ENCODE data around the gene TADA2A. TPM values are rescaled to one million over a fixed set of nuclear protein-coding genes. Genes with fewer than 3 reads are reported as not detected.
"Not testable (repeated sequence)": the region's sequence is repeated elsewhere in the genome, so short reads cannot be mapped to it uniquely, and the experiment has no call there.

Gene TADA2A
- total RNA-seq, 4 donors from 2014 or later: 6.7 to 8.9 (median 7.6) TPM

DNA sequence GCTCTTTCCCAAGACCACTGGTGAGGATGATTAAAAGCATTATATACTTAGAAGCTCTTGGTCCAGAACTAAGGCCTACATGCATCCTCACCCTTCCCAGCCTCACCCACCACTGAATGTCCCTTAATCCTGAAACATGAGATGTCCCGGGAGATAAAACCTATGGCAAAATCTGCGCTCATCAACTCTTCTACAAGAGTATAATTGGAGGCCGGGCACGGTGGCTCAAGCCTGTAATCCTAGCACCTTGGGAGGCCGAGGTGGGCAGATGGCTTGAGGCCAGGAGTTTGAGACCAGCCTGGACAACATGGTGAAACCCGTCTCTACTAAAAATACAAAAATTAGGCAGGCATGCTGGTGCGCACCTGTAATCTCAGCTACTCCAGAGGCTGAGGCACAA lies 13.3 kb upstream of the TADA2A start:
- Histone ChIP-seq H3K9me3 (no peaks in the 10 kb centered on the region), H3K4me1 (peaks cover 0 to 12% (median 10%) of the 10 kb centered on the region in 3 donors), H3K27me3 (no peaks in the 10 kb centered on the region), H3K4me3 (no peak overlapping the region), H3K36me3 (no peaks in the 10 kb centered on the region), H3K27ac (no peak overlapping the region)
- TF ChIP-seq POLR2A (IDR thresholded peaks at IDR 0.05): no peak
- TF ChIP-seq, protein P1, sequence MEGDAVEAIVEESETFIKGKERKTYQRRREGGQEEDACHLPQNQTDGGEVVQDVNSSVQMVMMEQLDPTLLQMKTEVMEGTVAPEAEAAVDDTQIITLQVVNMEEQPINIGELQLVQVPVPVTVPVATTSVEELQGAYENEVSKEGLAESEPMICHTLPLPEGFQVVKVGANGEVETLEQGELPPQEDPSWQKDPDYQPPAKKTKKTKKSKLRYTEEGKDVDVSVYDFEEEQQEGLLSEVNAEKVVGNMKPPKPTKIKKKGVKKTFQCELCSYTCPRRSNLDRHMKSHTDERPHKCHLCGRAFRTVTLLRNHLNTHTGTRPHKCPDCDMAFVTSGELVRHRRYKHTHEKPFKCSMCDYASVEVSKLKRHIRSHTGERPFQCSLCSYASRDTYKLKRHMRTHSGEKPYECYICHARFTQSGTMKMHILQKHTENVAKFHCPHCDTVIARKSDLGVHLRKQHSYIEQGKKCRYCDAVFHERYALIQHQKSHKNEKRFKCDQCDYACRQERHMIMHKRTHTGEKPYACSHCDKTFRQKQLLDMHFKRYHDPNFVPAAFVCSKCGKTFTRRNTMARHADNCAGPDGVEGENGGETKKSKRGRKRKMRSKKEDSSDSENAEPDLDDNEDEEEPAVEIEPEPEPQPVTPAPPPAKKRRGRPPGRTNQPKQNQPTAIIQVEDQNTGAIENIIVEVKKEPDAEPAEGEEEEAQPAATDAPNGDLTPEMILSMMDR (IDR thresholded peaks at IDR 0.05): no peak
- DNase-seq: no peak
- WGBS, 2 donors: 94 to 98% methylated on average over 6 to 7 of the region's 7 CpGs
- intact Hi-C loops (cut with DNase I): no loop called here

DNA sequence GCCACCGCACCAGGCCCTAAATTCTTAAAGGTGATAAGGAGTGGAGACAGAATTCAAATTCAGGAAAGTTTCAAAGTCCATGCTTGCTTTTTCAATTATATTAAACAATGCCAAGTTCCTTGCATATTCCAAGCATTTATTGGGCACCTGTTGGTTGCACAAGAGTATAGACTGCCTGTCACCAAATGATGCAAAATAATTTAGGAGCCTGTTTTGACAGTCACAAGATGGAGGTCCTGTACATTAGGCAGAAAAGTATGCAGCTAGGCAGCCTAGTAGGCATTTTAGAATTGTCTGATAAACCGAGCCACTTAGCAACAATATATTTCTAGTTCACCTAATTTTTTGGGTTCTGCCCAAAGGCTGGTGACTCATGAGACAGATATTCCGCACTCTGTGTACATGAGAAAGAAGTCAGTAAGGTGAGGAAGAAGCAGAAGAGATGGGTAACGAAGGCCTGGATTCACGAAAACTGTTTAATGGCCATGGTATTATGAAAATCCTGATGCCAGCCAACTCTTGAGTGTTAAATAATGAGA lies 7.4 kb upstream of the TADA2A start:
- Histone ChIP-seq H3K27ac (no peak overlapping the region), H3K27me3 (no peaks in the 10 kb centered on the region), H3K4me3 (no peak overlapping the region), H3K4me1 (peaks cover 0 to 7% (median 0%) of the 10 kb centered on the region in 3 donors), H3K36me3 (no peaks in the 10 kb centered on the region), H3K9me3 (no peaks in the 10 kb centered on the region)
- intact Hi-C loops (cut with DNase I): no loop called here
- WGBS, 2 donors: 50 to 51% methylated on average over 5 of the region's 5 CpGs
- TF ChIP-seq, protein P1 (IDR thresholded peaks at IDR 0.05): no peak
- no peak for TF ChIP-seq POLR2A (IDR thresholded peaks at IDR 0.05)
- DNase-seq: no peak

DNA sequence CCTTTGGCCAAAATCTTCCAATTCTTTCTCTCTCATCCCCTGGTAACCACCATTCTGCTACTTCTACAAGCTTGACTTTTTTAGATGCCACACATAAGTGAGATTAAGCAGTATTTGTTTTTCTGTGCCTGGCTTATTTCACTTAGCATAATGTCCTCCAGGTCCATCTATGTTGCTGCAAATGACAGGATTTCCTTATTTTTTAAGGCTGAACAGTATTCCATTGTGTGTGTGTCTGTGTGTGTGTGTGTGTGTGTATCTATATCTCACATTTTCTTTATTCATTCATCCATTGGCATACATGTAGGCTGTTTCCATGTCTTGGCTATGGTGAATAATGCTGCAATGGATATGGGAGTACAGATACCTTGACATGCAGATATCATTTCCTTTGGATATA lies 6.2 kb upstream of the TADA2A start:
- Histone ChIP-seq H3K4me3 (no peak overlapping the region), H3K36me3 (no peaks in the 10 kb centered on the region), H3K4me1 (peaks cover 0 to 19% (median 6%) of the 10 kb centered on the region in 3 donors), H3K9me3 (no peaks in the 10 kb centered on the region), H3K27ac (no peak overlapping the region), H3K27me3 (no peaks in the 10 kb centered on the region)
- no peak for TF ChIP-seq POLR2A (IDR thresholded peaks at IDR 0.05)
- TF ChIP-seq, protein P1 (IDR thresholded peaks at IDR 0.05): no peak
- DNase-seq: no peak
- intact Hi-C loops (cut with DNase I): no loop called here

DNA sequence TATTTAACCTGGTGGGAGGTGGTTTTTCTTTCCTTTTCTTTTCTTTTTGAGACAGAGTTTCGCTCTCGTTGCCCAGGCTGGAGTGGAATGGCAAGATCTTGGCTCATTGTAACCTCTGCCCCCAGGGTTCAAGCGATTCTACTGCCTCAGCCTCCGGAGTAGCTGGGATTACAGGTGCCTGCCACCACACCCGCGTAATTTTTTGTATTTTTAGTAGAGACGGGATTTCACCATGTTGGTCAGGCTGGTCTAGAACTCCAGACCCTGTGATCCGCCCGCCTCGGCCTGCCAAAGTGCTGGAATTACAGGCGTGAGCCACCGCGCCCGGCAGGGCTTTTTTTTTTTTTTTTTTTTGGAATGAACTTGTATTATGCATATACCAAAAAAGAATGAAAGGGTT lies 1.2 kb upstream of the TADA2A start:
- H3K36me3 ChIP-seq; H3K9me3 ChIP-seq; H3K27me3 ChIP-seq; intact Hi-C loops (cut with DNase I); DNase-seq: not testable (repeated sequence)
- H3K4me1 ChIP-seq: peaks cover 7 to 36% (median 19%) of the 10 kb centered on the region in 3 donors
- H3K27ac ChIP-seq: peak overlapping the region in 2 of 4 donors; percentile 93 to 97
- H3K4me3 ChIP-seq: peak overlapping the region in 3 of 4 donors; percentile 83 to 95 (median 90)
- WGBS, 2 donors: 34 to 37% methylated on average over 13 to 14 of the region's 14 CpGs

DNA sequence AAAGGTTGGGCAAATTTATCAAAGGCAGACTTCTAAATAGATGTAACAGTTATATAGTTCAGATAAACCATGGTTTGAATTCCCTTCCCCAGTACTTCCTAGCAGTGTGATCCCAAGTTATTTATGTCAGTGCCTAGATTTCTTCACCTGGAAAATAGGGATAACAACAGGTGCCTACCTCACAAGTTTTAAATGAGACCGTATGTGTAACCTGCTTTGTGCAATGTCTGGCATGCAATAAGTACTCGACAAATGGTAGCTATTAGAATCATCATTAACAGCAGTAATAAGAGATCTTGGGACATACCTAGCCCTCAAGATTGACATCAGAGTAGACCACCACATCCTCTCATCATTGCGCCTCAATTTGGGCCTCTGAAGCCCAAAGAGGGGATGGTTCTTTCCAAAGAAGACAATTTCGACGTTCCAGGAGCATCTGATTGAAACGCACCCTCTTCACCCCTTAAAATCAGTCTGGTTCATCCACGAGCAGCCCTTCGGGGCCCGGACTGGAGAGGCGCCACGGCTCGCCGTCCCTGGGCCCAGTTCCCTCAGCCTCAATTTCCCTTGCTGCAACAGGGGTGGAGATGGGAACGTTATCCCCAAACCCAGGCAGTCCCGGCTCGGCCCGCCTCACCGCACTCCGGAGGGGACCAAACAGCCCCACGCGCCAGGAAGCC lies 591 bp upstream of the TADA2A start:
- H3K27me3 ChIP-seq: no peaks in the 10 kb centered on the region
- H3K4me3 ChIP-seq: peak overlapping the region; percentile 80 to 95 (median 86)
- peak overlapping the region; percentile 93 to 99 (median 96) for H3K27ac ChIP-seq
- no peaks in the 10 kb centered on the region for H3K9me3 ChIP-seq
- peaks cover 7 to 36% (median 19%) of the 10 kb centered on the region in 3 donors for H3K4me1 ChIP-seq
- H3K36me3 ChIP-seq: peaks cover 0 to 10% (median under 1%) of the 10 kb centered on the region in 3 donors
- WGBS, 2 donors: 1 to 2% methylated on average over 3 to 16 of the region's 21 CpGs
- intact Hi-C loops (cut with DNase I): no loop called here
- no peak for DNase-seq
- TF ChIP-seq POLR2A (IDR thresholded peaks at IDR 0.05): no peak
- TF ChIP-seq, protein P1 (IDR thresholded peaks at IDR 0.05): no peak

DNA sequence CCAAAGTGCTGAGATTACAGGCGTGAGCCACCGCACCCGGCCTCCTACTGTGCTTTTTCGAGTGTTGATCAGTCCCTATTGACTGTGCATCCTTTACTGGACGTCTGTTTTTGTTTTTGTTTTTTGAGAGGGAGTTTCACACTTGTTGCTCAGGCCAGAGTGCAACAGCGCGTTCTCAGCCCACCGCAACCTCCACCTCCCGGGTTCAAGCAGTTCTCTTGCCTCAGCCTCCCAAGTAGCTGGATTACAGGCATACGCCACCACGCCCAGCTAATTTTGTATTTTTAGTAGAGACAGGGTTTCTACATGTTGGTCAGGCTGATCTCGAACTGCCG lies 1.4 kb downstream of the TADA2A start:
- intact Hi-C loops (cut with DNase I); H3K9me3 ChIP-seq; H3K27me3 ChIP-seq; DNase-seq: not testable (repeated sequence)
- 84 to 89% methylated on average over 11 to 12 of the region's 13 CpGs for WGBS, 2 donors
- peaks cover 0 to 31% (median 10%) of the 10 kb centered on the region in 3 donors for H3K36me3 ChIP-seq
- H3K4me3 ChIP-seq: peak overlapping the region in 1 of 4 donors; percentile 95
- peaks cover 7 to 36% (median 19%) of the 10 kb centered on the region in 3 donors for H3K4me1 ChIP-seq
- peak overlapping the region in 3 of 4 donors; percentile 93 to 99 (median 97) for H3K27ac ChIP-seq
